ENCODE results near the gene SORCS1. TPM values are rescaled to one million over a fixed set of nuclear protein-coding genes. Genes with fewer than 3 reads are reported as not detected.

The SORCS1 gene
- total RNA-seq, 1 donor from 2014 or later = 16.7 TPM

GRCh38 chr10:106913348-106913747, 251.2 kb downstream of the SORCS1 start:
- FAIRE-seq (no peak), DNase-seq (ENCODE audit: low spot score in 2 of 2) (no peak)

- FAIRE-seq = no peak
- no peak for DNase-seq (ENCODE audit: low spot score in 2 of 2)
Observed at GRCh38 chr10:106911096-106911495, 253.4 kb downstream of the SORCS1 start.

DNA sequence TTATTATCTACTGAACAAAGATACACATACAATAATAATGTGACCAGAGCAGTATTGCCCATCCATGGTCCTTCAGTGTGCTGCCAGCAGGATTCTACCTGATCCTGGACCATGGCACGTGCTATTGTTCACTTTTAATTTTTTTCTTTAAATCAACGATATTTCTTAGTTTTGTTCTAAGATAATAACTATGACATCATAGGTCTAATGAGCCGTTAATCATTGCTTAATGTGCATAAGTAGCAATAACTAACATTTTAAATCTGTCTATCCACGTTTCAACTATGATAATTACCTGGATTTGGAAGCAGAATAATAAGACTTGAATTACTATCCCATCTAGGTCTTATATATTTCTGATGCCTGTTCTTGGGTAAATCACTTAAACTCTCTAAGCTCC, 253.8 kb downstream of the SORCS1 start:
- no peak for FAIRE-seq

DNA sequence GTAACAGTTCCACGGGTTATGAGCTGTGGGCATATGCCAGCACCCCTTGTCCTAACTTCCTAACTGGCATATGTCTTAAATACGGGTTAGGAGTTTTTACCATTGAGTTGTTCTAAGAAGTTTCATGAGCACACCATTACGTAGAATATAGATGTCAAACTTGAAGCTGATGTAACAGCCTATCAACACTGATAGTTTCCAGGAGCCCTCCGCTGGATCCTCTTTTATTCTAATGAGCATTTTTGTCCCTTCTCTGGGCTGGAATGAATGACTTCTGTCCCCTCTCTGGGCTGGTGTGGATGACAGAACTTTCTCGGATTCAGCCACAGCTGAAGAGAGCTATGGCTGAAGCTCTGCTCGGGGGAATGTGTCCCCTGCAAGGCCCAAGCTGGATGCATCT, 256.3 kb downstream of the SORCS1 start:
- FAIRE-seq (no peak), DNase-seq (ENCODE audit: low spot score in 2 of 2) (no peak)

More for the DNA sequence above, 253.8 kb downstream of the SORCS1 start:
- DNase-seq (ENCODE audit: low spot score in 2 of 2) = no peak

DNA sequence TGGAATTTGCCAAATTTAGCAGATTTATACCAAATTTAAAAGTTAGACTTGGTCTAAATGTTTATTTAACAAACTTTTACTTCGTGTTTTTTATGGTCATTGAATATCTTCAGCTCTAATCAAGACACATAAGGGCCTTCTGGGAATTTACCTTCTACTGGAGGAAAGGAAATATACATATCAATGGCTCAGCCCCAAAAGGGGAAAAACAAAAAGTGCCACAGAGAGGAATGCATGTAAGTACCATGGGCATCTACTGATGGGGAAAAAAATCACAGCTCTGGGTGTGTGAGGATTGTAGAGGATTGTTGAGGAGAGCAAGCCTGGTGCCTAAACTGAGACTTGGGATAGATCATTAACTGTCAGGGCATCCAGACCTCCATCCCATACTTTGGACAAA, 260.3 kb downstream of the SORCS1 start:
- FAIRE-seq (no peak), DNase-seq (ENCODE audit: low spot score in 2 of 2) (no peak)

- FAIRE-seq (no peak), DNase-seq (ENCODE audit: low spot score in 2 of 2) (no peak)
Observed at GRCh38 chr10:106903180-106903579, 261.3 kb downstream of the SORCS1 start.

- FAIRE-seq (no peak), DNase-seq (ENCODE audit: low spot score in 2 of 2) (no peak)
Observed at GRCh38 chr10:106900016-106900652, 264.4 kb downstream of the SORCS1 start.

DNA sequence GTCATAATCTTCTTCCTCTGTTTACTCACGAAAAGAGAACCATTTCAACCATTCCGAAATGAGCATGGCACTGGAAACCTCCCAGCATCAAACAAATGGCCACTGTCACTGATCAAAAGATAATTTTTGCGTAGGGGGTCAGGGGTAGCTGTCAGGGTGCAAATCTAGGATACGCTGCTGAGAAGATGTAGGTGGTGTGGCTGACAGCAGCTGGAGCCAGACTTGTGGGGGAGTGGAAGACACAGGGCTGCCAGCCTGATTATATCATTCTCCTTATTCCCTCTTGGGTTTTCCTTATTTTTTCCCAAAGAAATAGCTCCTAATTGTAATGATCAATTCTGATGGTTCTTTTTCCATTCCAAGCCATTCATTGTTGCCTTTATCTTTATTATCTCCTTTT, 266.1 kb downstream of the SORCS1 start:
- FAIRE-seq (no peak), DNase-seq (ENCODE audit: low spot score in 2 of 2) (no peak)

- no peak for DNase-seq (ENCODE audit: low spot score in 2 of 2)
- FAIRE-seq = no peak
Observed at GRCh38 chr10:106897719-106898118, 266.8 kb downstream of the SORCS1 start.

- no peak for DNase-seq (ENCODE audit: low spot score in 2 of 2)
- FAIRE-seq = no peak
Observed at GRCh38 chr10:106894692-106895091, 269.8 kb downstream of the SORCS1 start.

DNA sequence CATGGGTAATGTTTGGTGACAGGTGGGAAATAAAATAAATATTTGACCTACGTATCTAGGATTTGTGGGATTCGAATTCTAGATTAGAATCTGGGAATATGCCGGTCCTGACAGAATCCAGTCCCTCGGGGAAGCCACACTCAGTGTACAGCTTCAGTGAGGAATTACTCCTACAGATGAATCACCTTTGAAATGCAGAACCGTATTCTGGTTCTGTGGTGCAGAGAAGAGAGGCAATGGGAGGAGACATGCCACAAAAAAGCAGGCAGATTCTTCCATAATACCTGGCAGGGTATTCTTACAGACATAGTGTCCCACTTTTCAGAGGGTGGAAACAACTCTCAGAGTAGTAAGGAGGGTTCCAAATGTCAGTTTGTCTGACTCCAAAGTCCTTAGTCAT, 286.9 kb downstream of the SORCS1 start:
- no peak for FAIRE-seq
- DNase-seq (ENCODE audit: low spot score in 2 of 2) = no peak

DNA sequence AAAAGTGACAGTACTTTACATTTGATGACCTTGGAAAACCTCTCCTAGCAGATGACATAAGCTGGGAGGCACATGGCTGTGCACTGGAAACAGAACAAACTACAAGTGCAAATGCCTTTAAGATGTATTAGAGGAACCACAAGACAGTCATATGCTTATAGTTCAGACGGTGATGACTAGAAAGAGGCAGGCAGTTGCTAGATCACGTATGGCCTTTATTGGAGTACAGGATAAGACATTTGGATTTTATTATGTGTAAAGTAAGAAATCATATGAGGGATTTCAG, 290.0 kb downstream of the SORCS1 start:
- DNase-seq (ENCODE audit: low spot score in 2 of 2) (no peak), FAIRE-seq (no peak)

- no peak for DNase-seq (ENCODE audit: low spot score in 2 of 2)
- FAIRE-seq = no peak
Observed at GRCh38 chr10:106873770-106874603, 290.5 kb downstream of the SORCS1 start.

- no peak for DNase-seq (ENCODE audit: low spot score in 2 of 2)
- no peak for FAIRE-seq
Observed at GRCh38 chr10:106872176-106872575, 292.3 kb downstream of the SORCS1 start.

GRCh38 chr10:106866244-106866845, 298.2 kb downstream of the SORCS1 start:
- no peak for DNase-seq (ENCODE audit: low spot score in 2 of 2)
- no peak for FAIRE-seq

- DNase-seq (ENCODE audit: low spot score in 2 of 2) (no peak), FAIRE-seq (no peak)
Observed at GRCh38 chr10:106864031-106864430, 300.5 kb downstream of the SORCS1 start.

DNA sequence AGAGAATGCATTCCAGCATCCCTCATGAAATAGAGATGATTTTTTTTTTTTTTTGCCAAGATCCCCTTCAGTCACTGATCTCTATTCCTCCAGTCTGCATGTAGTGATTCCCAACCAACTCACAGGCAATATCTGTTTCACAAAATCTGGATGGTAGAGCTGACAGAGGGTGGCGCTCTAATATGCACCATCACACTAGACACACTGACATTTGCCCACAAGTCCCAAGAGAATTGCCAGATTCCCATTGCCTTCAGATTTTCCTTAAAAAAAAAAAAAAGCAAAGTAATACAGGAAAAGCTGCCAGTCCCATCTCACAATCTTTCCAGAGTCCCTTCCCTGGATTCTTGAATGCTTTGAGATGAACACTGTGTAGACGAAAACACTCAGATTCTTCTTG, 301.0 kb downstream of the SORCS1 start:
- no peak for DNase-seq (ENCODE audit: low spot score in 2 of 2)

DNA sequence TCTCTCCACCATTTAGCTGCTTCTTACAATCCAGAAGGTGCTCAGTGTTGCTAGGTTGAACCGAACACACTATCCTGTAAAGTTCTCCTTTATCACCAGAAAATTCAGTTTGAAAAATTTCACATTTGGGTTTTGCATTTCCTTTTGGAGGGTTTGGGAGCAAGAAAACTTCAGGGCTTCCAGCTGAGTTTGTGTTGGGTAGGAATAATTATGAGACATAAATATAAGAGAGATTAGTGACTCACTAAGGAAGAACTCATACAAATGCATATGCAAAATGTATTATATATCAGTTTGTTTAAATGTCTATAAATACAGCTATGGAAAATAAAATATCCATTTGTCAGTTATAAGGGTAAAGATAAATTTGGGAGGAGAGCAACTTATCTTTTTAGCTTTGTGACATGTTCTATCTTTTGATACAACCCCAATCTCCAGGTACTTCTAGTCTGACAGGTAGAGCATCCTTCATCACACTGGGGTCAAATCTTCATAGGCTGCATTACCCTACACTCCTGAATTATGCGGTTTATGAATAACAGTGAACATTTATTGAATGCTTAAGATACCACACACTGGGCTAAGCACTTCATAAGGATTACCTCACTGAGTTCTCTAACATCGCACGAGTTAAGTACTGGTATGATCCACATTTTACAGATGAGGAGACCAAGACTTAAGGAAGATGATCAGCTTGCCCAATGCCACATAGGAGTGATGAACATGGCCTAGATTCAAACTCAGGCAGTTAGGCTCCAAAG, 304.4 kb downstream of the SORCS1 start:
- DNase-seq (ENCODE audit: low spot score in 2 of 2) (no peak), FAIRE-seq (no peak)

More for the DNA sequence above, 301.0 kb downstream of the SORCS1 start:
- FAIRE-seq = no peak

GRCh38 chr10:106857728-106858127, 306.8 kb downstream of the SORCS1 start:
- FAIRE-seq = no peak
- DNase-seq (ENCODE audit: low spot score in 2 of 2) = no peak

GRCh38 chr10:106857213-106857612, 307.3 kb downstream of the SORCS1 start:
- FAIRE-seq (no peak), DNase-seq (ENCODE audit: low spot score in 2 of 2) (no peak)
